Measurements from ENCODE around the gene LIPT2.
A peak's percentile ranks its signal among the peaks of the same experiment; 100 is the strongest.

The LIPT2 gene

DNA sequence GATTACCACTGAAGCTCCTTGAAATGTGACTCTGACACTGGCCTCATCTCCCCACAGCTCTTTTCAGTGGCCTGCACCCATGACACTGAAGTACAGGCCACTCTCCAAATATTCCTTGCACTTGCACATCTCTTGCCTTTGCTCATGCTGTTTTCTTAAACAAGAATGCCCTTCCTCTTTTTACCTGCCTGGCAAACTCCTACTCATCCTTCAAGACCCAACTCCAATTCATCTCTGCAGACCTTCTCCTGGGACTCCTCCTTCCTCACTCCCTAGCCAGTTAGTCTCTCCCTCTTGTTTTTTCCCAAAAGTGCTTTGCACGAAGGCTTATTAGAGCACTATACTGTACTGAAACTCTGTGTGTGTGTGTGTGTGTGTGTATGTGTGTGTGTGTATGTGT, 28.8 kb downstream of the LIPT2 start:
- DNase-seq: no peak

DNA sequence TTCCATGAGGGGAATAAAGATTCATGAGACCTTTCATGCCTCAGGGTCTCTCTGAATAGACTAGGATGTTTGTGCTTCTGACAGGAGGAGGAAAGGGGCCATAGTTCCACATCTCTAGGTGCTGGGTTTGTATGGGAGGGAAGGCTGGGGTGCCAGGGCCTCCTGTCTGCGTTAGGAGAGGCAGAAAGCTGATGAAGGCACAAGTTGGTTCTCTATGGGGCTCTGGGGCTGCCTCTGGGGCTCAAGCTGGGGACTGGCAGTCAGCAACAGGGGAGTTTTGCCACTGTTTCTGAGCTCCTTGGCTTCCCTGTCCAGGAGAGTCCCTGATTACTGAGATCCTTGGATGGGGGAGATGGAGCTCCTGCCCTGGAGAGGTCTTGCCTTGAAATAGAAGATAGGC, 30.3 kb downstream of the LIPT2 start:
- DNase-seq: no peak

DNA sequence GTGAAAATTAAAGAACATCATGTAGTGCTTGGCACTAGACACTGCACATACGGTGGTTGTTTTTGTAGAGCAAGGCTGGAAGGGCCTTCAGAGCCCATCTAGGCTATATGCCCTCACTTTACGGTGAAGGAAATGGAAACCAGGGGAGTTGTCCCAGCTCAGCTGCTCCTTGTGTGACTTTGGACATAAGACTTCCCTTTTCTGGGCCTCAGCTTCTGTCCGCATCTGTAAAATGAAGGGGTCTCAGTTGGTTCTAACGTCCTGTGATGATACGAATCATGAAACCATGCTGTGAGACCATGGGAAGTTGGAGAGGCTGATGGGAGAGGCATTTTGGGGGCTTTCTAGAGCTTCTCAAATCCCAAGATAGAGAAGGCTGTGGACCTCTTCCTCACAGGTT, 30.9 kb downstream of the LIPT2 start:
- DNase-seq: no peak

DNA sequence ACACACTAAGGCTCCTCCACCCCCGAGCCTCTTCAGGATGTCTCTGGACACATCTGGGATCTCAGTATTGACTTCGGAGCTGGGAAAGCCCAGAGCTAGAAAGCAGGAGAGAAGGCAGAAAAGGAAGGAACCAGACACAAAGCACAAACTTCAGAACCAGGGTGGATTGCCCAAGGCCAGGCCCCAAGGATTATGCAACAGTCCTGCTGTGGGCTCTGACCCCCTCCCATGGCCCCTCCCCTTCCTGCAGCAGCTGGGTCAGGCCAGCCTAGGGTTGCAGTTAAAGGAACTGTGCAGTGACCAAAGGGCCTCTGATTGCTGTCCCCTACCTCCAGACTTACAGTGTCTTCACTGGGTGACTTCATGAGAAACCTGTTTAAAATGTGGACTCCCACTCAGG, 31.5 kb downstream of the LIPT2 start:
- DNase-seq: no peak

DNA sequence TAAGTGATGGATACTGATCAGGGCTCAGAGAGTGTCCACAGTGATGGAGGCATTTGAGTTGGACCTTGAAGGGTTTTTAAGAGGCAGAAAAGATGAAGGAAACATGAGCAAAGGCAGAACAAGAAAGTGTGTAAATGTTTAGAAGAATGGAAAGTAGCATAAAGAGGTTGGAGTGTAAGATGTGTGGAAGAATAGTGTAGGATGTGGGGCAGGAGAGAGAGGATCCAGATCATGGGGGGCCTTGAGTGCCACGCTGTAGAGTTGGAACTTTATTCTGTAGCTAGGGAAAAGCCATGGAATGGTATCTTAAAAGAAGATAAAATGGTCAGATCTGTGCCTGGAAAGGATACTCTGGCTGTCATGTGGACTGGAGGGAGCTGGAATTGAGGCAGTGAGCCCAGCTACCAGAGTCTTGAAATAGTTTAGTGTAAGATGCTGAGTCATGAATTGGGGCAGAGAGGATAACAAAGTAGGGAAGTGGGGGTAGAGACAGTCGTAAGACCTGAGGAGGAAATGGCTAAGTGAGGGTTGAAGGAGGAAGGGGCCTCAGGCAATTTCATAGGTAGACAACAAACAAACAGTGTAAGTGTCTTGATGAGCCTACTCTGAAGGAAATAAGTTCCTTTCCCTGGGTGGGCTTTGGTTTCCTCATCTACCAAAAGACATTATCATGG, 32.9 kb downstream of the LIPT2 start:
- no peak for DNase-seq

DNA sequence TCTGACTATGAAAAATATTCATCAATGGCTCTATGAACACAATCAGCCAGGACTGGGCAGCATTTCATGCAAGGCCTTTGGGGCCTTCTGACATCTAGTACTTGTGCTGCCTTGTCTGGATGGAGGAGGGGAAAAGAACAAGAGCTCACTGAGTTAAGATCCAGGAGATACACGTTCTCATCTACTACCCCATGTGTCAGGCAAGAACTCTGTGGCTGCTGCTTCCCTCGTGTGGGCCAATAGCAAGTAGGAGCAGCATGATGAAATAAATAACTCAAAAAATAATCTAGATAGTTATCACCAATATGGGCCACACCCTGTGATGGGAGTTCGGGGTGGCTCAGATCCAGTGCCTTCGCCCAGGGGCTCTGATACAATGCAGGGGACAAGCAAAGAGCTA, 33.5 kb downstream of the LIPT2 start:
- DNase-seq: no peak

DNA sequence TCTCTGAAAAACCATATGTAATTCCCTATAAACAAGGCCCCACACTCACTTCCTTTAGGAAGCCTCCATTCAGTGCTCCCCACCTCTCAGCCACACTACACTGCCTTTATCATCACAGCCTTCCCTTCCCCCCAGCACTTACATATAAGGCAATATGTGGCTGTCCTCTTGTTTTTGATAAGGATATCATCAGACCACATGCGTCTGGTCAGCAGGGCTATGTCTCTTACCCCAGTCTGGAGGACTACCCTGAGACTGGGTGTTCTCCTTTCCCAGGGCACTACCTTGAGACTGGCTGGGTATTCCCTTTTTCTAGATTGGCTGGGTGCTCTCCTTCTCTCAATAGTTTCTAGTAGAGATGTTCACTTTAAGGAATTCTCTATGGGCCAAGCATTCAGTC, 33.9 kb downstream of the LIPT2 start:
- no peak for DNase-seq

DNA sequence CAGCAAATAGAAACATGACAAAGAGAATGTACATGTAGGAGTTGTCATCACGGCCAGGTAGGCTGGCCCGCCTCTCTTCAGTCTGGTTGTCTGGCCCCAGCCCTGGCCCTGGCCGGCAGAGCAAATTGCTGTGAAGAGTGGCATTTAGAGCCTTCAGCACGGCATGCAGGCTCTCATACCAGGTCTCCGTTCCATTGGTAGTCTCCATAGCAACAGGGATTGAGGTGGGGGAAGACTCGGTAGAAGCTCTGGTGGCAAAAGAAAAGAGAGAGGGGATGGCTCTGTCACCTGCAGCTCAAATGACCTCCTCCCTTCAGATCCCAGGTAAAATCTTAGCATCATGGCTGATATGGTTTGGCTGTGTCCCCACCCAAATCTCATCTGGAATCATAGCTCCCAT, 36.2 kb downstream of the LIPT2 start:
- DNase-seq: no peak

DNA sequence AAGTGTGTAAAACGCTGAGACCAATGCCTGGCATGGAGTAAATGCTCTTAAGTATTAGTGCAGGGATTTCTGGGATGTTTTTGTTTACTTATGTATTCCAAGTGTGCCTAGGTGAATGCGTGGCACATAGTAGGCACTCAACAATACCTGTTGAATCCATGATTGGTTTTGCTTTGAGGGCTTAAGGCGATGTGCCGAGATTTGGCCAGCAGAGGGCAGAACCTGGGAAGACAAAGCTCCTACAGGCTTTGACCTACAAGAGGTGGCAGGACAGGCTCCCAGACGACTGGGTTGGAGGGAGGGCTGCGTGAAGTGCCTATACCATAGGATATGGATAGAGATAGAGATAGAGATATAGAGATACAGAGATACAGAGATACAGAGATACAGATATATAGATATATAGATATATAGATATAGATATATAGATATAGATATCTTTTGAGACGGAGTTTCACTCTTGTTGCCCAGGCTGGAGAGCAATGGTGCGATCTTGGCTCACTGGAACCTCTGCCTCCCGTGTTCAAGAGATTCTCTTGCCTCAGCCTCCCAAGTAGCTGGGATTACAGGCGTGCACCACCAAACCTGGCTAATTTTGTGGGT, 40.0 kb downstream of the LIPT2 start:
- DNase-seq: peak; percentile 79

DNA sequence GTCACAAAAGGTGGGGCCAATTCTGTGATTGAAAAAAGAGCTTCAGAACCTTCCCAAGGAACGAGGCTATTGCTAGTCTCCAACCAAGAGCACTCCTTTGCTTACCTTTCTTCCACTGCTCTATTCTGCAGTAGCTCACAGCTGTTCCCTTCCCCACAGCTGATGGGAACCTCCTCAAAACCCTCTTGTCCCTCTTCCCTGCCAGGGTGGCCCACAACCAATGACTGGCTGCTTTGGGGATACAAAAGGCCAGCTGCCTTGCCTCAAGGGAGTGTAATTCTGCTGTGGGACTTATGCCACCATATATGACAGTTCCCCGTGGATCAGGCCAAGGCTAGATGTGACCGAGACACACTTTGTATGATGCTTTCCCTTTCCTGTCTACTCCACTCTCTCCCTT, 41.2 kb downstream of the LIPT2 start:
- DNase-seq: no peak

DNA sequence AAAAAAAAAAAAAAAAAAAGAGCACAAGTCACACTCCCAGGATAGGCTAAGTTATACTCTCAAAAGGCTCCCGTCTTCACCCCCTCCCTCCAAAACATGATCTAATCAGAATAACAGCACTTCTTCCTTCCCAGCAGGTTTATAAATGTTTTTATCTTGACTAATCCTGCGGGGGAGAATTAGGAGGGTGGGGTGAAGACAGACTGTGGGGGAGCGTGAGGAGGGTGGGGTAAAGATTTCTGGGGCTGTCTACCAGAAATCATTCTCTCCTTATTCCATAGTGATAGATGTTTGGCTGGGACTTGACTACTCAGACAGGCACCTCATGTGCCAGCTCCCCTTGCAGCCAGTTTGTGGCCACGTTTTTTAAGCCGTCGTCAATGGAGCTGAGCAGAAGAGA, 43.2 kb downstream of the LIPT2 start:
- DNase-seq: no peak

DNA sequence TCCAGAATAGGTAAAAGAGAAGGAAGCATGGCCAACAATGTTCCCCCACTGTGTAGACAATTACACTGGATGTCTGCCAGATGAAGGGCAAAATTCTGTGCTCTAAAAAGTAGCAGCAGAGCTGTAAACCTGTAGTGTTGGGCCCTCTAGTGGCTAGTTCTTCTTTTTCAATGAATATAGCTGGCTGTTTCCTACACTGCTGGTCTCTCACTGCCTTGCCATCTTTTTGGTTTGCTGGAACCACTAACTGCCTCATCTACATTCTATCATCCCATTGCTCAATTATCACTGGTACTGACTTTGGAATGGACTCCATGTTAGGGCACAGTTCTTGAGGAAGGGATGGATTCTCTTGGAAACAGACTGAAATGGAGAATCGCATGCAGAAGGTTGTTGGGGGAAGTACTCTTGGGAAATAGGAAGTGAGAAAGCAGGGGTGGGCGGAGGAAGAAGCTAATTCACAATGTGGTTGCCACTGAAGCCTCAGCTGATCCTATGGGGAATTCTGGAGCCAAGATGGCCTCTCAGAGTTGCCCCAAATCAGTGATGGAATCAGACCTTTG, 44.1 kb downstream of the LIPT2 start:
- peak; percentile 59 for DNase-seq

DNA sequence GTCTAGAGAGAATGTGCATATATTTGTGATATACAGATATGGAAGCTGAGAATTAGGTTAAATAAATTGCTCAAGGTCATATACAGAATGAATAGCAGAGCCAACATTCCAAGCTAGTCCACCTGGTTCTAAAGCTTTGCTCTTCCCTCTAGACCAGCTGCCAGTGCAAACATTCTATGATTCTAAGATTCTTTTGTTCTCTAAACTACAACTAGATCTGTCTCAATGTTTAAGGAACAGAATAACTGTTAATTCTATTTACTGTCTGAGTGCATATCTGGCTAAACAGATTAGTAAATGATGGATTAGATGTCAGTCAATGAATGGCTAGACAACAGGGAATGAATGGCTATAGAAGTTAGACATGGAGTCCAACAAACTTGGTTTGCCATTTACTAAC, 45.8 kb downstream of the LIPT2 start:
- no peak for DNase-seq

DNA sequence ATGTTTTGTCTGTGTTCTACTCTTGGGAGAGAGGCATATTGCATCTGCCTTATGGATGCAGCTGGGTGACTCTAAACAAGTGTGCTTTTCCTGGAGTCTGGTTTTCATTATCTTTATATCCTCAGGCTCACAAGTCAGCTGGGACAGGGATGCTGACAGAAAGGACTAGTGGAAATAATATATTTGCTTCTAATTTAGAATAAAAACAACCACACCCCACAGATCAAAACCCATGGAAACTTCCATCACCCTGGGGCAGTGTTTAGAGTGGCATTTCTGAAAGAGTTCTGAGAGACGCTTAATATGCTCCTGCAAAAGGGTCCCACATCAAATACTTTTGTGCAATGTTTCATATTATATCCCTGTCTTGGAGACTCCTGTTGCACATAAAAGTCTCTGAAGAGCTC, 47.0 kb downstream of the LIPT2 start:
- no peak for DNase-seq

DNA sequence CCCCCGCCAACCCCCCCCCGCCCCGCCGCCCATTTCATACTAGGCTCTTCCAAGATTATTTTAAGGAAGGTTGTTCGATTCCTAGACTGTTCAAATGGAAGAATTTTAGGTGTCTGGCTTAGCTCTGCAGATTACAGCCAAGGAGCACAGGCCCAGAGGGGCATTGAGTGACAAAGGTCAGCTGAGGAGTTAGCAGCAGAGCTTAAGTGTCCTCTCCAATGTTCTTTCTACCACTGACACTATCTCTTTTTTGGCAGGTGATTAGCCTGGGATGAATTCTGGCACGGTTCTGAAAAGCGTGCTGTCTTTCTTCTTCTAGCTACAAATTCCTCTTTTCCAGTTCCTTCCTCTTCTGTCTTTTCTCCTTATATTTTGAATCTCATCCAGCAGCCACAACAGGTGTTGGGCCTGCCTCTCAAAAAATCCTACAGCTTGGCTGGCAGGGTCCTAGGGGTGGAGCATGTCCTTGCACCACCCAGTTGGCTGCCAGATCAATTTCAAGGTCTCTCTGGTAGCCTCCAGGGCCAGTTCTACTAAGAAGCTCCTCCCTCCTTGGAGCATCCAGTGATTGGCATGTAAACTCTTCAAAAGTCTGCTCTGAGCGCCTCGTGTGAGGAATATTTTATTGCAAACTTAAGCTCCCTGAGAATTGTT, 49.2 kb downstream of the LIPT2 start:
- no peak for DNase-seq

DNA sequence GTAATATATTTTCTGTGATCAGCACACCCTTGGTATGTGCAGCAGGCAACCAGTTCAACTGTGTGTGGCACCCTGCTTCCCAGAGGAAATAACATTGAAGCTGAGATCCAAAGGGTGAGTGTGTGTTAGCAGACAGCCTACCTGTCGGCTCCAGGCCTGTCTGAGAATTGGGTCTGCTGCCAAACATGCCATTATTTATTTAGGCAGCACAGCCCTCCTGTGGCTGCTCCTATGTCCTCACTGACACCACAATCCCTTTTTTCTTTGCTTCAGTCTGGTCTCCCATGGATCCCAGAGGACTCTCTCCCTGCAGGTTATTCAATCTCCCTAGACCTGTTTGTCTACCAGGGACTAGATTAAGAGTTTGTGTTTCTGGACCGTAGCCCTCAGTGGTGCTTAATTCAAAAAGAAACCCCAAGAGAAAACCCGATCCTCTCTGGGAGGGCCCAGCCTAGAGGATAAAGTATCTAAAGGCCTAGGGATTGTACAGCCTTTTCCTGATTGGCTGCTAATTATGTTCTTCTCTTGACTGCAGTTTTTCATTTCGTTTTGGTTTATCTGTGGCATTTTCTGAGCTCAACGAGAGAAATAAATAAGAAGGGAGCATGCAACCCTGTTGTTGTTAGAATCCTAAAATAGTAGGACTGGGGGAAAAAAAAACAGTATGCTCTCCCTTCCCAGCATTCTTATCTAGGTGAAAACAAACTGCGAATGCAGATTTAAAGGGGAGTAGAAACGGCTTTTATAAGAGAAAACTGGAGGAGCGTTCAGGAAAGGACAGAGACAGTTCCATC, 50.3 kb downstream of the LIPT2 start:
- DNase-seq: no peak

DNA sequence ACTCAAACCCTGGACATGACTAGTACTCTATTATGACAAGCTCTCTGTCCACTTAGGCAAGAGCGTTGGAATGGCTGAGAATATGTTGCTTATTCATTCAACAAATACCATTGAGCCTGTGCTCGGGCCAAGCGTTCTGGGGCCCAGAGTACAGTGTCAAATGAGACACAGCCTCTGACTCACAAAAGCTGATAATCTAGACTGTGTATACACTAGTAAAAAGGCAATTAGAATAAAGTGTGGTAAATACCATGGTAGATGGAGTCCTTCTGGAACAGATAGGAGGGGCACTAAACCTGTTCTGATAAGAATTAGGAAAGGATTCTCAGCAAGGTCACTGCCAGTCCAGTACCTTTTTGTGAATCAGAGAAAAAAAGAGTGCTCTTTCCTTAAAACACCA, 50.9 kb downstream of the LIPT2 start:
- DNase-seq: no peak
